GM18909 (cell line): ENCODE results near the gene RHOXF1.
"Not testable (repeated sequence)": the region's sequence is repeated elsewhere in the genome, so short reads cannot be mapped to it uniquely, and the experiment has no call there.

Experiments used
- ATAC-seq: cut with Tn5 transposase; IDR thresholded peaks from one replicate; pipeline ENCODE4 v1.9.1; 2021; ENCODE audit warnings: mild to moderate bottlenecking; ENCODE audit not compliant: unreplicated experiment, poor library complexity

RHOXF1 gene, protein sequence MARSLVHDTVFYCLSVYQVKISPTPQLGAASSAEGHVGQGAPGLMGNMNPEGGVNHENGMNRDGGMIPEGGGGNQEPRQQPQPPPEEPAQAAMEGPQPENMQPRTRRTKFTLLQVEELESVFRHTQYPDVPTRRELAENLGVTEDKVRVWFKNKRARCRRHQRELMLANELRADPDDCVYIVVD

GRCh38 chrX:120115438-120115963 is at the start of gene RHOXF1:
TSS of gene RHOXF1 (minus strand) at chrX:120115913. CDS start at chrX:120115862, 51 bp downstream.
- ATAC-seq: no peak

- ATAC-seq: not testable (repeated sequence)
These were observed 43.4 kb upstream of the RHOXF1 start for GRCh38 chrX:120159086-120159485.

DNA sequence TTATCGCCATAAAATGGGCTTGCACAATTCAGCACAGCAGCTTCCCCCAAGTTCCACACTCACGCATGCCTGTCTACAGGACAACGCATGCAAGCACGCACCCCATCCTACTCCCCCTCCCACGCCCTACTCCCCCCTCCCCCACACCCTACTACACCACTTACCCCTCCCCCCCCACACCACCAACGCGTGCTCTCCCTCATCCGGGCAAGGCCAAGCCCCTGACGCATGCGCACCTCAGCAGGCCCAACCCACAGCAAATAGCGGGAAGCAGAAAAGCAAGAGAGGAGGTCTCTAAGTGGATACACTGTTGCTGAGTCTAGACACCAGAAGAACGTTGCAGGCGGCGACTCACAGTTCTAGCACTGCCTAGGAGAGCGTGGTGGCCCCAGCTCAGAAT is 42.6 kb upstream of the RHOXF1 start, which contains the start of gene RHOXF2:
TSS of gene RHOXF2 (plus strand) at position 301 of the 400 bp plus-strand sequence. CDS start 138 bp downstream, outside the sequence.
- ATAC-seq: not testable (repeated sequence)

GRCh38 chrX:120150109-120150744 is 34.5 kb upstream of the RHOXF1 start:
- ATAC-seq: not testable (repeated sequence)

DNA sequence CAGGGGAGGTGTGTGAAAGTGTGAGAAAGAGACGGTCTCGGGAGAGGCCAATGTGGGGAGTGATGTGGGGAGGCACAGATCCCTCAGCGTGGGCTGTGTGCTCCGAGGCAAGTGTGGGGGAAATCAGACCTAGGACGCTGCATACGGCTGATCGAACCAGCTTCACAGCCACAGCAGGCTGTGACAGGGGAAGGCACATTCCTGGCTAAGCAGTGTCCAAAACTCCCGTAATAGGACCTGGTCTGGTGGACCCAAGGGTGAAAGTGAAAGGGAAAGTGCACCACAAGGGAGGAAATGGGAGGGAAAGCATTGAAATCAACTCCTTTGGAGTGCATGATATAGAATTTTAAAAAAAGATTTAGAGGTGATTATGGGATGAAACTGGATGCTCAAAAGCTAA is 31.8 kb upstream of the RHOXF1 start:
- ATAC-seq: no peak

GRCh38 chrX:120146323-120146722 is 30.6 kb upstream of the RHOXF1 start:
- ATAC-seq: not testable (repeated sequence)

GRCh38 chrX:120145295-120145925 is 29.7 kb upstream of the RHOXF1 start:
- no peak for ATAC-seq

- no peak for ATAC-seq
These were observed 28.6 kb upstream of the RHOXF1 start for GRCh38 chrX:120144178-120144844.

GRCh38 chrX:120140293-120140981 is 24.7 kb upstream of the RHOXF1 start:
- no peak for ATAC-seq

- no peak for ATAC-seq
These were observed 21.7 kb upstream of the RHOXF1 start for GRCh38 chrX:120137439-120137838.

DNA sequence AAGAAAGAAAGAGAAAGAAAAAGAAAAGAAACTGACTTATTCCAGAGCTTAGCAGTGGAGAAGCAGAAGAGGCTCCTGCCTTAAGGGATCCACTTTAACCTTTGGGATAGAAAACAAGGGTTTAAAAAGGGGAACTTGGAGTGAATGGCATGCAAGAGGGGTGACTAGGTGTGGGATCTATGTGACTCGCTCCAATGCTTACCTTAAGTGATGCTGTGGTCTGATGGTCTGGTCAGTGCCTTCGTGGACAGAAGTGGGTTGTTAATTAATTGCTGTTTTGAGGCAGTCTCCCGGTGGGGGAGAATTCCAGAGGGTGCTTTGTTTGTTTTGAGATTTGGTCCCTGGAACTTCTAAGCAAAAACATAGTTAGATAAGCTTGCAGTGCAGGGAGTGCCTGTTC is 21.1 kb upstream of the RHOXF1 start:
- no peak for ATAC-seq

DNA sequence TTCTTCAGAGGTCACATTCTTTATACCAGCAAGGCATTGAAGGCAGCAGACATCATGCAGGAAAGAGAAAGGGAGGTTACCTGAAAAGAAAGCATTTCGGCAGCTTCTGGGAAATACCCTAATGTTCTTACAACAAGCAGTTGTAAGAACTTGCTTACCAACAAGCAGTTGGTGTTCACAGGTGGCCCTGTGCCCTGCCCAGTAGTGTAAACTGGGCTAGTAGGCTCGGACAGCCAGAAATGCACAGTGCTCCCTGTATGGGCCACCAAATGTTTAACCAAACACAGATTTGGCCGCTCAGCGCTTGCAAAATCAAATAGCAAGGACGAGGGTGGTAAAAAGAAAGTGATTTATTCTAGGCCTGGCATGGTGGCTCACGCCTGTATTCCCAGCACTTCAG is 20.4 kb upstream of the RHOXF1 start:
- no peak for ATAC-seq

DNA sequence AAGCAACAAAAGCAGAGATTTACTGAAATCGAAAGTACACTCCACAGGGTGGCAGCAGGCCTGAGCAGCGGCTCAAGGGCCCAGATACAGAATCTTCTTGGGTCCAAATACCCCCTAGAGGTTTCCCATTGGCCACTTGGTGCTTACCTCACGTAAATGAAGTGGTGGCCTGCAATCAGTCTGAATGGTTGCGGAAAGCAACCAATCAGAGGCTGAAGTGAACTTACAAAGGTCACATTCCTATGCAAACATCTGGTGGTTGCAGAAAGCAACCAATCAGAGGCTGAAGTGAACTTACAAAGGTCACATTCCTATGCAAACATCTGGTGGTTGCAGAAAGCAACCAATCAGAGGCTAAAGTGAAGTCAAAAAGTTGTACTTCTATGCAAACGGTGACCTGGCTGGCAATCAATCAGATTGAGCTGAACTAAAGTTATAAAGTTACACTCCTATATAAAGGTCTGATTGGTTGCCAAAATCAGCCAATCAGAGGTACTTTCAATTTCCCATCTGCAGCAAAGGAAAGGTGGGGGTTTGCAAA is 12.7 kb upstream of the RHOXF1 start:
- not testable (repeated sequence) for ATAC-seq

DNA sequence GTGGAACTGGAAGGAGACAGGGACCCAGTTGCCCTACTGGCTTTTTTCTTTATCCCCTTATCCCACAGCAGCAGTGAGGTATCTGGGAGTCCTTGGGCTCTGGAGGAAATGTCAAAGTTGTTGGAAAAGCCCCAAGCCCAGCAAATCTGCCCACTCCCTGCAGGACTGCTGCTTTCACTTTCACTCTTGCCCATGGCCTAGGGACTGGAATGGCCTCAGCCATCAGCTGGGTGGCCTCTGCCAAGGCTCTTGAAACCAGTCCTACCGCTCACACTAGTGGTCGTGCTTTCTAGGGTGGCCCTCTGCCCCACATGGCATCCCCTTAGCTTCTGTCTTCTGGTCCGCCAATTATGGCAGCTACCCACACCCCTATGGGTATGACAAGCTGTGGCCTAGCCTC is 9.7 kb upstream of the RHOXF1 start:
- ATAC-seq: no peak

DNA sequence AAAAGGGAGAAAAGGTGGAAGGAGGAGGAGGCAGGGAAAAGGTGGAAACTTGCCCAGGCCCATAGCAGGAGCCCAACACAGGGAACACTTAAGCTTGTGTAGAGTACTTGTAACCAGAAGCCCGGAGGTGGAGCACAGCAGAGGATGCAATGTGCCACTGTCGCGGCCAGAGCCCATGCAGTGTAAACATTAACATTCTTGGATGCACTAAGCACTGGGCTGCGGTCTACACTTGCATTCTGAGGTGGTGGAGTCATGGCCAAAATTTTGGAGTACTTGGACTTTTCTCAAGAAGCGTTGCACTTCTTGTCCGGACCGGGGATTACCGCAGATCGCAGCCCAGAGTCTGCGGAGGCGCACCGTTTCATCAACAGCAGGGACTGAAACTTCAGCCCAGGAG is 4.5 kb upstream of the RHOXF1 start:
- no peak for ATAC-seq

DNA sequence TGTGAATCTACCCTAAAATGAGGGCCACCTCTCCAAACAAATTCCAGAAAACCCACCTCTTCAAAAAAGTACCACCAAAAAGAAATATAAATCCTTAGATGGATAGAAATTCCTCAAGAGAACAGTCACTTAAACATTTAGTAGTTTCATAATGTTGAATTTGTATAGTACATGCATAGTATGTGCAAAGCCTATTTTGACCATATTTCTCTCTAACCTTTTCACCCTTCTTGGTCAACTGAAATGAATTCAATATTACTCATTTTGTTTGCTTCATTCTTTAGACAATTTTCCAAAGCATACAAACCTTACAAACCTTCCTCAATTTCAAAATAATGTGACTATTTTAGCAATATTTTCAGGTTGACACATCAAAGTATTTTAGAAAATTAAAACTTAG is 4.1 kb downstream of the RHOXF1 start:
- no peak for ATAC-seq

- no peak for ATAC-seq
These were observed 6.3 kb downstream of the RHOXF1 start for GRCh38 chrX:120109378-120109777.

DNA sequence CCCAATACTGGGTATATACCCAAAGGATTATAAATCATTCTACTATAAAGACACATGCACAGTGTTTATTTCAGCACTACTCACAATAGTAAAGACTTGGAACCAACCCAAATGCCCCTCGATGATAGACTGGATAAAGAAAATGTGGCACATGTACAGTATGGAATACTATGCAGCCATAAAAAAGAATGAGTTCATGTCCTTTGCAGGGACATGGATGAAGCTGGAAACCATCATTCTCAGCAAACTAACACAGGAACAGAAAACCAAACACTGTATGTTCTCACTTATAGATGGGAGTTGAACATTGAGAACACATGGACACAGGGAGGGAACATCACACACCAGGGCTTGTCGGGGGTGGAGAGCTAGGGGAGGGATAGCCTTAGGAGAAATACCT is 11.0 kb downstream of the RHOXF1 start:
- not testable (repeated sequence) for ATAC-seq

- not testable (repeated sequence) for ATAC-seq
These were observed 14.7 kb downstream of the RHOXF1 start for GRCh38 chrX:120101057-120101456.

GRCh38 chrX:120090208-120090607 is 25.5 kb downstream of the RHOXF1 start:
- ATAC-seq: no peak
